HepG2 (cell line): Measurements from ENCODE around the gene GPC3.

Experiments
- EP300 ChIP-seq, 3 experiments: sonication (generic) in 1 of 3; formaldehyde crosslinking in 1 of 3; IDR thresholded peaks; 2 replicates each; pipeline versions ENCODE4 v1.5.1 to v1.6.1; 2011 to 2020; ENCODE audit warnings: low read depth in 2 of 3, low read length in 2 of 3, borderline replicate concordance in 1 of 3, improper control_type of control experiment in 1 of 3, mild to moderate bottlenecking in 1 of 3, missing genetic modification reagents in 1 of 3, moderate library complexity in 1 of 3
- EZH2 ChIP-seq: conservative IDR thresholded peaks from 2 replicates; pipeline ENCODE4 v1.6.1; 2012; ENCODE audit warnings: mild to moderate bottlenecking, low read depth, low read length, moderate library complexity
- HHEX ChIP-seq: IDR thresholded peaks from 2 replicates; pipeline ENCODE4 v1.6.1; 2016; ENCODE audit warnings: control low read depth
- JARID2 ChIP-seq: sonication (generic); formaldehyde crosslinking; IDR thresholded peaks from 2 replicates; pipeline ENCODE4 v1.8.1; 2023; ENCODE audit warnings: missing genetic modification reagents, inconsistent platforms; ENCODE audit not compliant: insufficient replicate concordance
- KLF15 ChIP-seq: sonication (generic); formaldehyde crosslinking; IDR thresholded peaks from 2 replicates; pipeline ENCODE4 v1.8.1; 2023; ENCODE audit warnings: borderline replicate concordance, mild to moderate bottlenecking, inconsistent platforms, missing genetic modification reagents, mixed read lengths
- NBN ChIP-seq: fragments of 450-650 bp; conservative IDR thresholded peaks from 2 replicates; pipeline ENCODE4 v1.6.1; 2017
- RFX5 ChIP-seq: IDR thresholded peaks from 2 replicates; pipeline ENCODE4 v1.6.1; 2011; ENCODE audit warnings: low read depth, low read length, improper control_type of control experiment
- SRSF9 ChIP-seq: fragments of 200-400 bp; formaldehyde crosslinking; IDR thresholded peaks from 2 replicates; pipeline ENCODE4 v1.6.1; 2018; ENCODE audit warnings: borderline replicate concordance, mild to moderate bottlenecking, low read depth, low read length; ENCODE audit not compliant: insufficient read depth, poor library complexity, severe bottlenecking
- TAF1 ChIP-seq: sonication (generic); formaldehyde crosslinking; IDR thresholded peaks from 2 replicates; pipeline ENCODE4 v1.4.0; 2020; ENCODE audit warnings: missing genetic modification reagents
- TBP ChIP-seq: sonication (generic); formaldehyde crosslinking; IDR thresholded peaks from 2 replicates; pipeline ENCODE4 v1.5.0; 2020; ENCODE audit warnings: missing genetic modification reagents

- TF ChIP-seq JARID2 (CRISPR knock-in tag) (no peak), TBP (no peak), EP300 (IDR thresholded peaks at IDR 0.05; ENCODE audit: low read depth in 2 of 2, low read length in 2 of 2) (no peak), EP300 (CRISPR knock-in tag; IDR thresholded peaks at IDR 0.05; ENCODE audit: borderline replicate concordance) (no peak), TAF1 (CRISPR knock-in tag) (no peak), KLF15 (CRISPR knock-in tag) (no peak), NBN (no peak), RFX5 (no peak), HHEX (no peak), EZH2 (no peak), SRSF9 (no peak)
Observed at GRCh38 chrX:133576876-133577275, 408.5 kb downstream of the GPC3 start.
